NCI-H1105 treated with DMSO at 0.1 percent for 48 hours (cell line): ENCODE data around the gene SLC35E3.
"Not testable (repeated sequence)": the region's sequence is repeated elsewhere in the genome, so short reads cannot be mapped to it uniquely, and the experiment has no call there.

Experiments used
- DNase-seq: peaks from one replicate; lab custom pipeline; 2025; lab: John Stamatoyannopoulos, UW

SLC35E3 gene

DNA sequence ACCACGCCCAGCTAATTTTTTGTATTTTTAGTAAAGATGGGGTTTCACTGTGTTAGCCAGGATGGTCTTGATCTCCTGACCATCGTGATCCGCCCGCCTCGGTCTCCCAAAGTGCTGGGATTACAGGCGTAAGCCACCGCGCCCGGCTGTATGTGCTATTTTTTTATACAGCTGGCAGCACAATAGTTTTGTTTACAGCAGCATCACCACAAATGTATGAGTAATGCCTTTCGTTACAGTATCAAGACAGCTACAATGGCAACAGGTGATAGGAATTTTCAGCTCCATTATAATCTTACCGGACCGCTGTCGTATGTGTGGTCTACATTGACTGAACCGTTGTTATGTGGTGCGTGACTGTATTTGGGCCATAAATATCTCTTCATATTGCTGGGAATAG is 50.4 kb downstream of the SLC35E3 start:
- DNase-seq, result no peak

DNA sequence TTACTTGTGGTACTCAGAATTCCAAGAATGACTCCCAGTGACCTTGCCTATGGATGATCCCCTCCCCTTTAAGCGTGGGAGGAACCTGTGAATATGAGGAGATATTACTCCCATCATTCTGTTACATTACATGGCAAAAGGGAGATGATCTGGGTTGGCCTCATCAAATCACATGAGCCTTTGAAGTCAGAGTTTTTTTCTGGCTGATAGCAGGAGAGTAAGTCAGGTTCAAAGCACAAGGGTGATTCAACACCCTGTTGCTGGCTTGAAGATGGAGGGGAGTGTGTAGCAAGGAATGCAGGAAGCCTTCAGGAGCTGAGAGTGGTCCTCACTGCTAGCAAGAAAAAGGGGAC is 52.9 kb downstream of the SLC35E3 start:
- no peak for DNase-seq

DNA sequence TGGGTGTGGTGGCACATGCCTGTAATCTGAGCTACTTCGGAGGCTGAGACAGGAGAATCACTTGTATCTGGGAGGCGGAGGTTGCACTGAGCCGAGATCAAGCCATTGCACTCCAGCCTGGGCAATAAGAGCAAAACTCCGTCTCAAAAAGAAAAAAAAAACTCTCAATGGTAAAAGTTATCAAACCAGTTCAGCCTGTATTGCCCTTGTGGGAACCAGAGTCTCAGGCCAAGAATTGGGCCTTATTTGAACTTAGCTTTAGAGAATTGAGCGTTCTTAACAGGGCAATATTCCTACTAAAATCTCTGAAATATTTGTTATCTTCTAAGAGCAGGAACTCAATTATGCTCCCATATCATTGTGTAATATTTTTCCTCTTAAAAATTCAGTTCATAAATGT is 54.3 kb downstream of the SLC35E3 start:
- no peak for DNase-seq

DNA sequence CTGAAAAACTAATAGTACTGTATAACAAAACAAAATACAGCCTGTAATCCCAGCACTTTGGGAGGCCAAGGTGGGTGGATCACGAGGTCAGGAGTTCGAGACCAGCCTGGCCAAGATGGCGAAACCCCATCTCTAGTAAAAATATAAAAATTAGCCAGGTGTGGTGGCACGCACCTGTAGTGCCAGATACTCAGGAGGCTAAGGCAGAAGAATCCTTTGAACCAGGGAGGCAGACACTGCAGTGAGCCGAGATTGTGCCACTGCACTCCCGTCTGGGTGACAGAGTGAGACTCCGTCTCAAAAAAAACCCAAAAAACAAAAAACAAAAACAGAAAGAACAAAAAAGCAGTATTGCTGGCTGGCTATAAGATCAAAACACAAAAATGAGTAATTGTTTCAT is 55.1 kb downstream of the SLC35E3 start:
- DNase-seq, result not testable (repeated sequence)

DNA sequence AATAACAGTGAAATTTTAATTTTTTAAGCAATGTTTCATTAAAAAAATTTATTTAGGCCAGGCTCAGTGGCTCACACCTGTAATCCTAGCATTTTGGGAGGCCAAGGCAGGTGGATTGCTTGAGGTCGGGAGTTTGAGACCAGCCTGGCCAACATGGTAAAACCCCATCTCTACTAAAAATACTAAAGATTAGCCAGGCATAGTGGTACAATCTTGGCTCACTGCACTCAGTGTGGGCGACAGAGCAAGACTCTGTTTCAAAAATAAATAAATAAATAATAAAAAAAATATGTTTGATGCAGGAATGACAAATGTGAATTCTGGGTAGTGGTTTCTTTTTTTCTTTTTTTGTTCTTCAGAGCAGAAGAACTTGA is 56.4 kb downstream of the SLC35E3 start:
- not testable (repeated sequence) for DNase-seq

DNA sequence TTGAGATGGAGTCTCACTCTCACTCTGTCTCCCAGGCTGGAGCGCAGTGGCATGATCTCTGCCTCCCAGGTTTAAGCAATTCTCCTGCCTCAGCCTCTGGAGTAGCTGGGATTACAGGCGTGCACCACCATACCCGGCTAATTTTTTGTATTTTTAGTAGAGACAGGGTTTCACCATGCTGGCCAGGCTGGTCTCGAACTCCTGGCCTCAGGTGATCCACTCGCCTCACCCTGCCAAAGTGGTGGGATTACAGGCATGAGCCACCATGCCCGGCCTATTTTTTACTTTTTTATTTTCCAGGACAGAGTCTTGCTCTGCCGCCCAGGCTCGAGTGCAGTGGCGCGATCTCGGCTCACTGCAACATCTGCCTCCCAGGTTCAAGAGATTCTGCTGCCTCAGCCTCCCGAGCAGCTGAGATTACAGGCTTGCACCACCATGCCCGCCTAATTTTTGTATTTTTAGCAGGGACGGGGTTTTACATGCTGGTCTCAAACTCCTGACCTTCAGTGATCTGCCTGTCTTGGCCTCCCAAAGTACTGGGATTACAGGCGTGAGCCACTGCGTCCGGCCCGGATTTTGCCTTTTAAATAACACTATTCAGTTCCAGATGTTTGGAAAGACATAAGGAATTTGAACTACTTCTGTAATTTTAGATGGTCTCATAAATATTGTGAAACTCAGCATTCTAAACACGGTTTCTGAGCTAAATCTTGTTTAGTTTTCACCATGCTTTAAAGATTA is 57.1 kb downstream of the SLC35E3 start:
- not testable (repeated sequence) for DNase-seq

DNA sequence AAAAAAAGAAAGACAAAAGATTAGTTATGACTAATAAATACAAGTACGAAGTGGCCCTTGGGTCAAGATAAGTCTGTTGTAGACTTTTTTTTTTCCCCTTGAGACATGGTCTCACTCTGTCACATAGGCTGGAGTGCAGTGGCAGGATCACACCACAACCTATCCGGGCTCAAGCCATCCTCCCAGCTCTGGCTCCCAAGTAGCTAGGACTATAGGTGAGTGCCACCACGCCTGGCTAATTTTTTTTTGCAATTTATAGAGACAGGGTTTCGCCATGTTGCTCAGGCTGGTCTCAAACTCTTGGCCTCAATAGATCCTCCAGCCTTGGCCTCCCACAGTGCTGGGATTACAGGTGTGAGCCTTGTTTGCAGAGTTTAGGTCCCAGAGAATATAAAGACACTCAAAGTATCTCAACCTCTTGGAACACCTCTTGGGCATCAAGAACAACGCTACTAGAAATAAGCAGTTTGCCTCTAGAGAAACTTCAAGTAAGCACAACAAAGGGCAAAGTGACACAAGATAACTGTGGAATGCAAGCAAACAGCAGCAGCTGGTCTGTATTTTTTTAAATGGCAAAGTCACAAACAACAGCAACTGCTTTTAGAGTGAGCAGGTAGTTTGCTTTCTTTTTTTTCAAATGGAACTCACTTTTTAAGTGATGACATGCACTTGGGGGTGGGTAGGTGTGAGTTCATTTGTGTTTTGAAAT is 58.1 kb downstream of the SLC35E3 start:
- DNase-seq, result no peak

DNA sequence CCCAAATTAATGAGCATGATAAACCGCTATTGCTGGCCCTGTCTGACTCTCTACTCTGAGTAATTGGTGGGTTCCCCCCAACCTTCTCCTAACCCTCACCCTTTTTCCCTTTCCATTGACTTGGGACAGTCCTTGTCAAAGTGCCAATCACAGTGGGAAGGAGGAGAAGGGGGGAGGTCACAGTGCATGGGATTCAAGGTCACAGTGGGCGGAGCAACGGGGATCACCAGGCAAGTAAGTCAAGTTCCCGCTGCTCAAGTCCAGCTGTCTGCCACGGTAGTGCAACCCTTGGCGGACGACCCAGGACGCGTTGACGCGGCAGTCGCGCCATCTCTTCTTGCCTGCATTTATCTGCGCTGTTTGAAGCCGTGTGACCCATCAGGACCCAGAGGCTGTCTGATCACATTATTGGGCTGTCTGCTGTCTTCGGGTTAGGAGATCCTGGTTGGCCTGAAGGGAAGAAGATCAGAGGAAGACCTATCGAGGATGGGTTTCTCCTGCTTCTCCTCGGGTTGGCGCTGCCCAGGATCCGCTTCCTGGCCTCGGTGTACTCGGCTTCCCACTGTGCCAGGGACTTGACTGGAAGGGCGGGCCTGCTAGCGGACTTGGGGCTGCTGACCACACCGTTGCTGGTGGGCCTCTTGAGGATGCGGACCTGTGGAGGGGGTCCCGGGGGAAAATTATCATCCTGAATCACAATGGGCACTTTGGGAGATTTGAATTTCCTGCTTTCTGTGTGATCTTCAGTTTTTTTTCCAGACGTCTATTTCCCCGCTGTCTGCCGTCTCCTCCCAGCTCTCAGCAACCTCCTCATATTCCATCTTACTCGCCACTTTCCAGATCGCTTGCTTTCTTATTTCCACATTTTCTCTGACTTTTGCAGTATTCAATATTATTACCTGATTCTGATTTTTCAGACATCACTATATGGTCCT is 58.9 kb downstream of the SLC35E3 start:
- no peak for DNase-seq

DNA sequence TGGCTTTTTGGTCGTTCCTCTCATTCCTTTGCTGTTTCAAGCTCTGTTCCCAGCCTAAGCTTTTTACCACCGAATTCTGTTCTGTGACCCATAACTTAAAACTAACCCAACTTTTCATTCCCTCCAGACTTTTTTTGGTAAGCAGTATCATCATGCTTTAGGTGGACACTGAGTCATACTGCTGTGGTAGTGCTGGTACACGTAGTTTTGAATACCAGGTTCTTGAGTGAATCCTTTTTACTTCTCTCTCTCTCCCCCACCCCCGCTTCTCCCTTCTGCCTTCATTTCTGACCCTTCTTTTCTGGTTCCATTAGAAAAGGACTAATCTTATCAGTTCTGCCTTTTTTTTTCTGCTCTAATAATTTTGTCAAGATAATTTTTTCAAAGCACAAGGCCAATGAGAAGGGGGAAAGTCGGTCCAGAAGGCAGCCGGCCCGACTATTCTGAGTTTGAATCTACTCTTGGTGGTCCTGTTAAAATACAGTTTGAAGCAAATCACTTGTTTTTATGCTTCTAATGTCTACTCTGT is 59.7 kb downstream of the SLC35E3 start:
- no peak for DNase-seq

DNA sequence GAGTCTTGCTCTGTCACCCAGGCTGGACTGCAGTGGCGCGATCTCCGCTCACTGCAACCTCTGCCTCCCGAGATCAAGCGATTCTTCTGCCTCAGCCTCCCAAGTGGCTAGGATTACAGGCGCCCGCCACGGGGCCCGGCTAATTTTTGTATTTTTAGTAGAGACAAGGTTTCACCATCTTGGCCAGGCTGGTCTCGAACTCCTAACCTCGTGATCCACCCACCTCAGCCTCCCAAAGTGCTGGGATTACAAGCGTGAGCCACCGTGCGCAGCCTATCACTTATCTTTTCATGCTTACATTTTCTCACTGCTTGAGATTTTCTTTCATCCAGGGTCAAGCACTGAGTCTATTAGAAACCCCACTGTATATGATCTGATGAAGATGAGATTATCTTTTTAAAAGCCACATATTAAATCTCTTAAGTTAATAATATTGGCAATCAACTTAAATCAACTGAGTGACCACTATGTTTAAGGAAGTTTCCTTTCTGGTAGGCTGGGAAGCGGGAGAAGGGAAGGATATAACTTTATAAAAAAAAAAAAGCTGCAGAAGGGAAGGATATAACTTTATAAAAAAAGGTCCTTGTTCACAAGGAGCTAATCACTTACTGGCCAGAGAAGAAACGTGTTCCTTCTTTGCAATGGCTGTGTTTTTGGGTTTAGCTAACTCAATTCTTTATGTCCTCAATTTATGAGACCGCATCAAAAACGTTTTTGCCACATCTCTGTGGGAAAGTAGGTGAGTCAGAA is 60.7 kb downstream of the SLC35E3 start:
- DNase-seq, result no peak

DNA sequence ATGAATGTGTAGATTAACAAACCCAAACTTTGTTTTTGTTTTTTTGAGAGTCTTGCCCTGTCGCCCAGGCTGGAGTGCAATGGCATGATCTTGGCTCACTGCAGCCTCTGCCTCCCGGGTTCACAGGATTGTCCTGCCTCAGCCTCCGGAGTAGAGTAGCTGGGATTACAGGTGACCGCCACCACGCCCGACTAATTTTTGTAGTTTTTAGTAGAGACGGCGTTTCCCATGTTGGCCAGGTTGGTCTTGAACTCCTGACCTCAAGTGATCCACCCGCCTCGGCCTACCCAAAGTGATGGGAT is 61.2 kb downstream of the SLC35E3 start:
- DNase-seq, result not testable (repeated sequence)

DNA sequence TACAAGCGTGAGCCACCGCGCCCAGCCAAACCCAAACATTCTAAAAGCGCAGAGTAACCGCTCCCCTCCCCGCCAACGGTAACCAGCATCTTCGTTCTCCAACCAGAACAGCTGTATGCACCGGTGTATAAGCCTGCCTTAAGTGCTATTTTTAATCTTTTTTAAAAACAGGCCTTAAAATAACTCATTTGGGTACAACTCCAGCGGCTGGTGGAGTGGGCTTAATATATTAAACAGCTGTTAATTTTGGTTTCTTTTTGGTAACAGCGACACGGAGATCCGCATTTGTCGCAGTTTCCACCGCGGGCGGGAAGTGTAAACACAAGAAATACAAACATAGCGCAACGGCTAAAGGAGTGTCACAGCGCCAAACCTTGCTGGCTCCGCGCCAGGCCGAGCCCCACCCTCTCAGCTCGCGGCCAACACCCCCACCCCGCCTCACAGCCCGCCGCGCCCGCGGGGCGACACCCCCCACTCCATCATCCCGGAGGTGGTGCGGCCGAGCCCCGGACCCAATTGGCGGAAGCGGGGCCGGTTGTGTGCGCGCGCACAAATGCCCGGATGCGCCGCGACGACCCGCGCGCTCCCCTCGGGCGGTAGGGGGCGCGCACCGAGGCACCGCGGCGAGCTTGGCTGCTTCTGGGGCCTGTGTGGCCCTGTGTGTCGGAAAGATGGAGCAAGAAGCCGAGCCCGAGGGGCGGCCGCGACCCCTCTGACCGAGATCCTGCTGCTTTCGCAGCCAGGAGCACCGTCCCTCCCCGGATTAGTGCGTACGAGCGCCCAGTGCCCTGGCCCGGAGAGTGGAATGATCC is 61.8 kb downstream of the SLC35E3 start, which contains the start of gene MDM2:
MDM2 (plus strand) TSS at position 602 of the 812 bp plus-strand sequence. CDS start 301 bp downstream, outside the sequence.
- peak; percentile 94 for DNase-seq

DNA sequence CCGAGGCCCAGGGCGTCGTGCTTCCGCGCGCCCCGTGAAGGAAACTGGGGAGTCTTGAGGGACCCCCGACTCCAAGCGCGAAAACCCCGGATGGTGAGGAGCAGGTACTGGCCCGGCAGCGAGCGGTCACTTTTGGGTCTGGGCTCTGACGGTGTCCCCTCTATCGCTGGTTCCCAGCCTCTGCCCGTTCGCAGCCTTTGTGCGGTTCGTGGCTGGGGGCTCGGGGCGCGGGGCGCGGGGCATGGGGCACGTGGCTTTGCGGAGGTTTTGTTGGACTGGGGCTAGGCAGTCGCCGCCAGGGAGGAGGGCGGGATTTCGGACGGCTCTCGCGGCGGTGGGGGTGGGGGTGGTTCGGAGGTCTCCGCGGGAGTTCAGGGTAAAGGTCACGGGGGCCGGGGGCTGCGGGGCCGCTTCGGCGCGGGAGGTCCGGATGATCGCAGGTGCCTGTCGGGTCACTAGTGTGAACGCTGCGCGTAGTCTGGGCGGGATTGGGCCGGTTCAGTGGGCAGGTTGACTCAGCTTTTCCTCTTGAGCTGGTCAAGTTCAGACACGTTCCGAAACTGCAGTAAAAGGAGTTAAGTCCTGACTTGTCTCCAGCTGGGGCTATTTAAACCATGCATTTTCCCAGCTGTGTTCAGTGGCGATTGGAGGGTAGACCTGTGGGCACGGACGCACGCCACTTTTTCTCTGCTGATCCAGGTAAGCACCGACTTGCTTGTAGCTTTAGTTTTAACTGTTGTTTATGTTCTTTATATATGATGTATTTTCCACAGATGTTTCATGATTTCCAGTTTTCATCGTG is 62.6 kb downstream of the SLC35E3 start:
- peak; percentile 98 for DNase-seq

DNA sequence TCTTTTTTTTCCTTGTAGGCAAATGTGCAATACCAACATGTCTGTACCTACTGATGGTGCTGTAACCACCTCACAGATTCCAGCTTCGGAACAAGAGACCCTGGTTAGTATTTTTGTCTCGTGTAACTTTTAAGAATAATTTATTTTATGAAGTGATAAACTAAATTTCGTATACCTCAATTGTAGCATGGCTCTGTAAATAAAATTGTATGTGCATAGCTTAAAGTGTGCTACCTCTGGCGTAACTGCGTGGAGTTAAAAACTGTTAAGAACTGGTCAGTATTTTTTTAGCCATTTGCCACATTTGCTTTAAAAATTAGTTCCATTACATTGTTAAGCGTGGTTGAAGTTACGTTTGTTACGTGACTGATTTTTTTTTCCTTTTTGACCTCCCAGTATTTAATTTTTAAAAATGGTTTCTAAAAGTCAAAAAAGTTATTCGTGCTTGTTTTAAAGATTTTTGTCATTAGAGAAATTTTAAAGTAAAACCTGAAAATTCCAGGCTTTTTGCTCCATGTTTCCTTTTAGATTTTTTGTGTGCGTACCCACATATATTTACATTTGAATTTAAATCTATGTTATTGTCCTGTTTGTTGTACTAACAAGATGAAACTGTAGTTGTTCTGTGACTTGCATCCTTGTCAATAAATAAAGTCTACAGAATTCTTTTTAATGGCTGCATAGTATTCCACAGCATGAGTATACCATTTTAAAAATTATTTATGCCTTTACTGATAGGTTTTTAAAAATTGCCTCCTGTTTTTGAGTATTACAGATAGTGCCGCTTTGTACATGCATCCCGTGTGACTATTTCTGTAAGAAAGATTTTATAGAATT is 63.4 kb downstream of the SLC35E3 start:
- no peak for DNase-seq

DNA sequence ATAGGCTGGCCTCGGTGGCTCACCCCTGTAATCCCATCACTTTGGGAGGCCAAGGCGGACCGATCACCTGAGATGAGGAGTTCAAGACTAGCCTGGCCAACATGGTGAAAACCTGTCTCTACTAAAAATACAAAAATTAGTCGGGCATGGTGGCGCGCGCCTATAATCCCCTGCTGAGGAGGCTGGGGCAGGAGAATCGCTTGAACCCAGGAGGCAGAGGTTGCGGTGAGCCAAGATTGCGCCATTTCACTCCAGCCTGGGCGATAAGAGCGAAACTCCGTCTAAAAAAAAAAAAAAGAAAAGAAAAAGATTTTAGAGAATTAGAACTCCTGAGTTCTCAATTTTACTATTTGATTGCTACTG is 64.0 kb downstream of the SLC35E3 start:
- not testable (repeated sequence) for DNase-seq

DNA sequence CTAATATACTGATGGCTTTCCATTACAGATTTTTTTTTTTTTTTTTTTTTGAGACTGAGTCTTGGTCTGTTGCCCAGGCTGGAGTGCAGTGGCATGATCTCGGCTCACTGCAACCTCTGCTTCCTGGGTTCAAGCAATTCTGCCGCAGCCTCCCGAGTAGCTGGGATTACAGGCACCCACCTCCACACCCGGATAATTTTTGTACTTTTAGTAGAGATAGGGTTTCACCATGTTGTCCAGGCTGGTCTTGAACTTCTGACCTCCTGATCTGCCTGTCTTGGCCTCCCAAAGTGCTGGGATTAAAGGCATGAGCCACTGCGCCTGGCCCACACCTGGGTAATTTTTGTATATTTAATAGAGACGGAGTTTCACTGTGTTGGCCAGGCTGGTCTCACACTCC is 65.6 kb downstream of the SLC35E3 start:
- DNase-seq, result not testable (repeated sequence)

DNA sequence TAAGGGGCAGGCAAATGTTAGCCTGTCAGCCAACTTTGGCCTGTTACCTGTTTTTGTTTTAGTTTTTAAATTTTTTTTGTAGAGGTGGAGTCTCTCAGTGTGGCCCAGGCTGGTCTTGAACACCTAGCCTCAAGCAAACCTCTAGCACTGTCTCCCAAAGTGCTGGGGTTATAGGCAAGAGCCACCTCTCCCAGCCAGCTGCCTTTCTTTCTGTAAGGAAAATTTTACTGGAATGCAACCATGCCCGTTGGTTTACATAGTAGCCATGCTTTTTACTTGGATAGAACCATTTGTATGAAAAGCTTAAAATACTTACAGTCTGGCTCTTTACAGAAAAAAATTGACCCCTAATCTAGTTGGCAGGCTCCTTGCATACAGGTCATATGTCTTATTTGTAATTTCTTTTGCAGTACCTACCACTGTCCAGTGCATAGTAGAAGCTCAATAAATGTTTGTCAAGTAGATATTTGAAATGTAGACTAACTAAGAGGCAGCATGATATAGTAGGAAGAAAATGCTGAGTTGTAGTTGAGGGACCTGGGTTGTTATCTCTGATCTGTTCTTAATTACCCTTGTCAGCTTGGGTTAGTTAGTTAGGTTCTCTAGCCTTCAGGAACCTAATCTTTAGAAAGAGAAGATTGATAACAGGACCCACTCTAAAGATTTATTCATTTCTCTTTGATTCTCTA is 66.7 kb downstream of the SLC35E3 start:
- no peak for DNase-seq

DNA sequence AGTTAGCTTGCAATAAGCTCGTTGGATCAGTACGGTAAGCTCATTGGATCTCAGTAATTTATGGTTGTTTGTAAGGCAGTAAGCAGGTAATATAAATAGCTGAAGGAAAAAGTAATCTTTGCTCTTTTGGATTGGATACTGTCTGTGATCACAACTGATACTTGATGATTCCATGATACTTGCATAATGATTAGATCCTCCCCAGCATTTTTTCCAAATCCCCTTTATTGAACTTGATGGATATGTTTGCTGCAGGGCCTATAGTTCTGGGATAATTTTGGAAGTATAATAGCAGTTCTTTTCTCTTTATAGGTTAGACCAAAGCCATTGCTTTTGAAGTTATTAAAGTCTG is 67.2 kb downstream of the SLC35E3 start:
- DNase-seq, result no peak
